GM21529 (cell line): ENCODE results near the gene KRTAP3-3.
"Not testable (repeated sequence)": the region's sequence is repeated elsewhere in the genome, so short reads cannot be mapped to it uniquely, and the experiment has no call there.

Experiments used
- ATAC-seq: cut with Tn5 transposase; IDR thresholded peaks from one replicate; pipeline ENCODE4 v1.9.1; 2021; ENCODE audit not compliant: unreplicated experiment

Gene KRTAP3-3

DNA sequence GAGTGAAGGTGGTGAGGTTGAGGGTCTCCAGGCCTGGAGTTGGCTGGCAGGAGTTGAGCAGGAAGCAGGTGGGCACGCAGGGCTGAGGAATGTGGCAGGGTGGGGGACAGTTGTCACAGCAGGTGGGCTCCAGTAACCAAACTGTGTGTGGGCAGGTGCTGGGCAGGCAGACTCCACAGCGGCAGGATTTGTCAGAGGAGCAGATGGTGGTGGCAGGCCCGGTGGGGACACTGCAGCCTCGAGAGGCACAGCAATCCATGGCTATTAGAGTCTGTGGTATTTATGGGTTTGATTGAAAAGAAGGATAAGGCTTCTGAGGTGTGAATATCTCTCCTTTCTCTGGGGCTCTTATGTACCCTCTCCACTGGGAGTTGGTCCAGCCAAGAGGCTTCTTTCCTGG lies at the start of gene KRTAP3-3:
Gene KRTAP3-3 (minus strand): TSS at position 326 of the 400 bp plus-strand sequence. CDS start 67 bp downstream, at position 259.
- no peak for ATAC-seq

DNA sequence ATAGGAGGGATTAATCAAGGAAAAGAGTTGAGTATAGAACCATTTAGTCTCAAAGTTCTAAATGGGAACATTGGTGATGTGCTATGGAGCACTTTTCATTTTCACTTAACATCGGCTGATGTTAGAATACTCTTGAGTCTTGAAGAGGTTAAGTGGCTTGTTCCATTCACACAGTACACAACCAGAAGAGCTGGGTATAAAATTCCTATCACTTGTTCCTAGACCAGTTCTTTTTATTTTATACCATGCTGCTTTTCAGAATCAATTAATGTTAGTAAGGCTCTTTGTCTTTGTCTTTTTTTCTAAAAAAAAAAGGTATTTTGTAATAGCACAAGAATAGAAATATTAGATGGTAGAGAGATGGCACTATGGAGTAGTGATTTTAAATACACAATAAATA lies 49.0 kb upstream of the KRTAP3-3 start:
- no peak for ATAC-seq

GRCh38 chr17:41040783-41041571 lies 47.0 kb upstream of the KRTAP3-3 start, which contains the start of gene KRTAP1-1:
Gene KRTAP1-1, minus strand, starts transcription at chr17:41041450. Its CDS starts 53 bp downstream, at chr17:41041397.
- ATAC-seq, result not testable (repeated sequence)

GRCh38 chr17:41037853-41038350 lies 43.9 kb upstream of the KRTAP3-3 start:
- no peak for ATAC-seq

DNA sequence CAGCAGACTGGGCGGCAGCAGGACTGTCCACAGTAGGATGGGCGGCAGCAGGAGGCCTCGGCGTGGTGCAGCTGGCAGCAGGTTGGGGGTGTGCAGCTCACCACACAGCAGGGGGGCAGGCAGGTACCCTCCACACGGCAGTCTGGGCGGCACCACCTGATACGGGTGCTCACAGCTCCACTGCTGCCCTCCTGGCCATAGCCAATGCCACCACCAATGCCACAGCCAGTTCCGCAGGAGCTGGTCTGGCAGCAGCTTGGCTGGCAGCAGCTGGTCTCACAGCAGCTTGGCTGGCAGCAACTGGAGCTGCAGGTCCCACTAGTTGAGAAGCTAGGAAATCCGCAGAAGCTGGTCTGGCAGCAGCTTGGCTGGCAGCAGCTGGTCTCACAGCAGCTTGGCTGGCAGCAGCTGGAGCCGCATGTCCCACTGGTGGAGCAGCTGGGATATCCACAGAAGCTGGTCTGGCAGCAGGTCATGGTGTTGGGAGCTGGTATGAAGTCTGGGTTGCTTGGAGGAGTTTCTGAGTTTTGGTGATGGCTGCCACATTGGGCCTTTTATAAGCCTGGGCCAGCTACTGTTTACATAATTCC lies 40.5 kb upstream of the KRTAP3-3 start, which contains the start of gene KRTAP1-3:
Gene KRTAP1-3 (minus strand): TSS at position 529 of the 590 bp plus-strand sequence. CDS start 53 bp downstream, at position 476.
- not testable (repeated sequence) for ATAC-seq

DNA sequence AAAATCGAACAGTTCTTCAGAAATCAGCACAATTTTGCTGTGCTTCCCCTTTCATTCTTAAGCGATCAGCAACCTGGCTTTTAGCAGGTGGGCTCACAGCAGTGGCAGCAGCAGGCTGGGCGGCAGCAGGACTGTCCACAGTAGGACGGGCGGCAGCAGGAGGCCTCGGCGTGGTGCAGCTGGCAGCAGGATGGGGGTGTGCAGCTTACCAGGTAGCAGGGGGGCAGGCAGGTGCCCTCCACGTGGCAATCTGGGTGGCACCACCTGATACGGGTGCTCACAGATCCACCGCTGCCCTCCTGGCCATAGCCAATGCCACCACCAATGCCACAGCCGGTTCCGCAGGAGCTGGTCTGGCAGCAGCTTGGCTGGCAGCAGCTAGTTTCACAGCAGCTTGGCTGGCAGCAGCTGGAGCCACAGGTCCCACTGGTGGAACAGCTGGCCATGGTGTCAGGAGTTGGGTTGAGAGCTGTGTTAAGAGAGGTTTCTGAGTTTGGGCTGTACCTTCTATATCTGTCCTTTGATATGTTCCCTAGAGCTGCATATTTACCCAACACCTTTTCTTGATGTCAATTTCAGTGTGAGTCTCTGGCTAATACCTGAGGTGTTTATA lies 35.8 kb upstream of the KRTAP3-3 start, which contains the start of gene KRTAP1-4:
Gene KRTAP1-4 (minus strand): TSS at position 563 of the 613 bp plus-strand sequence. CDS start 117 bp downstream, at position 446.
- ATAC-seq, result no peak

DNA sequence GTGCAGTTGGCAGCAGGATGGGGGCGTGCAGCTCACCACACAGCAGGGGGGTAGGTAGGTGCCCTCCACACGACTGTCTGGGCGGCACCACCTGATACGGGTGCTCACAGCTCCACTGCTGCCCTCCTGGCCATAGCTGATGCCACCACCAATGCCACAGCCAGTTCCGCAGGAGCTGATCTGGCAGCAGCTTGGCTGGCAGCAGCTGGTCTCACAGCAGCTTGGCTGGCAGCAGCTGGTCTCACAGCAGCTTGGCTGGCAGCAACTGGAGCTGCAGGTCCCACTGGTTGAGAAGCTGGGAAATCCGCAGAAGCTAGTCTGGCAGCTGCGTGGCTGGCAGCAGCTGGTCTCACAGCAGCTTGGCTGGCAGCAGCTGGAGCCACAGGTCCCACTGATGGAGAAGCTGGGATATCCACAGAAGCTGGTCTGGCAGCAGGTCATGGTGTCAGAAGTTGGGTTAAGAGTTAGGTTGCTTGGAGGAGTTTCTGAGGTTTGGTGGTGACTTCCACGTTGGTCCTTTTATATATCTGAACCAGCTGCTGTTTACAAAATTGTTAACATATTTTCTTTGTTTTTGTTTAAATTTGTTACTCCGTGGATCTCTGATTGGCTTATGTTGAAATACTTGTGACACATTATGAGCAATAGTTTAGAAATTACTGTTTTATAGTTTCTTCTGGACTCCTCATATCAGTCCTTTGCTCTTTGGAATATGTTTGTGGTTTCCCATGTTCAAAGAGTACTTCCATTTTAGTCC lies 32.9 kb upstream of the KRTAP3-3 start, which contains the start of gene KRTAP1-5:
Gene KRTAP1-5 (minus strand): TSS at position 494 of the 757 bp plus-strand sequence. CDS start 53 bp downstream, at position 441.
- ATAC-seq, result no peak

DNA sequence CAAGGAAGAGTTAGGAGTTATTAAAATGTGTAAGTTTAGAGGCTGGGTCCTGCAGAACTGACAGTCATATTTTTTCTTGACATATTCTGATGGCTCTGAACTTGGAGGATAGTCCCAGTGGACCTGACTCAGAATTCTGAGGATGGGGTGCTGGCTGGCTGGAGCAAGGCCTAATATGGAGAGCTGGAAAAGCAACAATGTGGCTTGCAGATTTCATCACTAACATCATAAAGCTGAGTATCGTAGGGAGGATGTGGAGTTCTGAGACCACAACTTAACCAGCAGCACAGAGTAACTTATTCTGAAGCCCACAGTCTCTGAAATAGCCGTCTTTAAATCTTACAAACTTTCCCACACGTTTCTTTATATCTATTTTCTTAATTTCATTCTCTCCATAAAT lies 30.7 kb upstream of the KRTAP3-3 start:
- ATAC-seq, result no peak

- ATAC-seq, result no peak
Observed at GRCh38 chr17:41020336-41020735, 26.4 kb upstream of the KRTAP3-3 start.

- no peak for ATAC-seq
Observed at GRCh38 chr17:41019415-41019814, 25.5 kb upstream of the KRTAP3-3 start.

GRCh38 chr17:41018541-41018940 lies 24.6 kb upstream of the KRTAP3-3 start:
- no peak for ATAC-seq

- no peak for ATAC-seq
Observed at GRCh38 chr17:41016578-41017215, 22.7 kb upstream of the KRTAP3-3 start.

GRCh38 chr17:41015454-41015853 lies 21.5 kb upstream of the KRTAP3-3 start:
- ATAC-seq, result no peak

DNA sequence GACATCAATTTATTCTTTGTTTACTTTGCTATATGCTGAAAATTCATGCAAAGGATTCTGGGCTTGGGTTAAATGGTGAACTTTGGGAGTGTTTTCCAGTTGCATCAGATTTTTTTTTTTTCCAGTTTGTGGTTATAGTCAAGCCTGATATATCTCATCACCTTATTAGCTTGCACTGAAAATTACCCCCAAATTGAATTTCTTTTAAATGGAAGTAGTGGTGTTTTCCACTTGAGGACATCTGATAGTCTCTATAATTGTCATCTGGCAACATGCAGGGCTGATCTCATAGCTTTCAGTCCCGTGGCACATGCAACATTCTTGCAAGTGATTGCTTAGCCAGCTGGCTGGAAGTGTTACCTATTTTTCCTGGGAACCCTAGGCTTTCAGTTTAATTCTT lies 19.6 kb upstream of the KRTAP3-3 start:
- no peak for ATAC-seq

DNA sequence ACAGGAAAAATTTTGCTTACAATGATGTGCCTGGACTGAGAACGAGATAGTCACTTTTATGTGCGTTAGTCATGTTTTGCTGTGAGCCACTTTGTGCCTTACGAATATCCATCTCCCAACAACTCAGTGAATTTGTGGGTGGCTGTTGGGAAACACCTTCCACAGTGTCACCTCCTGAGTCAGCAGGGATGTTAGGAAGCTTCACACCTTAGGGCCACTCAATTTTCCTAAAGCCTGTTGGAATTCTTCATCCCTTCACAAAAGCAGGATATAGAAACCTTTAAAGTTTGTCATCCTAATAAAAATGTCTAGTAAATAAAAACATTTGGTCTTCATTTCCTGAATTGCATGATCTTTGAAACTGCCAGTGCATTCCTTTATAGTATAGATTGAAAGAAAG lies 19.2 kb upstream of the KRTAP3-3 start:
- ATAC-seq, result no peak

- ATAC-seq, result no peak
Observed at GRCh38 chr17:41012326-41013120, 18.6 kb upstream of the KRTAP3-3 start.

DNA sequence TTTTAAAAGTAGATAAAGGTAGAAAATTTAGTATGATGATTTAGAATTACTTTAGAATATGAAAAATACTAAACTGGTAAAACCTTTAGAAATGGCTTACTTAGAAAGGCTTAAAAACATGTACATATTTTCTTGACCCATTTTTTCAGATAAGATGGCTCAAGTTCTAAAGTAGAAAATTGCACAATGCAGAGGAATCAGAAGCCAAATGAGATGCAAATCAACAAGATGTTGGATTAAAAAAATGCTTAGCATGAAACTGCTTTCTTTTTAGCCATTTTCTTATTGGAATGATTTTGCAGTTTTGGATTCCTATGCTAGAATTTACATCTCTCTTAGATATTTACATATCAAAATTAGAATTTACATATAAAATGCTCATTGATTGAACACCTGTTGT lies 16.5 kb upstream of the KRTAP3-3 start:
- ATAC-seq, result no peak

GRCh38 chr17:41009936-41010335 lies 16.0 kb upstream of the KRTAP3-3 start:
- no peak for ATAC-seq

GRCh38 chr17:41009301-41009760 lies 15.4 kb upstream of the KRTAP3-3 start:
- ATAC-seq, result no peak
